K562 (cell line): ENCODE results near the gene PLD5. TPM values are rescaled to one million over a fixed set of nuclear protein-coding genes. Genes with fewer than 3 reads are reported as not detected.

Source experiments
- ATAC-seq: fragments of 200-7000 bp; cut with Tn5 transposase; 3 replicates; pipeline ENCODE4 v1.9.1; 2020; ENCODE audit warnings: moderate library complexity
- BruUV-seq: library from RNA; stranded (reverse); fragments of 400-500 nt; replicated peaks from 2 replicates; lab custom pipeline; 2021; lab: Mats Ljungman, UMichigan
- CTCF ChIA-PET: fragments of 300-600 bp; formaldehyde crosslinking; extraction: SDS; loops from one replicate; lab custom pipeline; 2021; ENCODE audit warnings: low intra/inter-chr PET ratio; lab: Yijun Ruan, JAX
- POLR2A ChIA-PET: fragments of 300-600, 350-650 bp; sonication (Branson Sonifier 250); formaldehyde crosslinking; extraction: SDS; loops from one replicate; lab custom pipeline; 2021; ENCODE audit warnings: antibody characterized with exemption, inconsistent platforms; lab: Yijun Ruan, JAX
- DNase-seq, 4 experiments: peaks; one replicate each; pipeline versions ENCODE4 v3.0.0 to v3.0.0-alpha.2; 2011 to 2018; ENCODE audit warnings: low spot score in 3 of 4, mixed read lengths in 3 of 4; ENCODE audit errors: extremely low read depth in 1 of 4
- FAIRE-seq: peaks from 2 replicates; lab custom pipeline; 2011; peaks lifted over from hg19 to GRCh38; lab: Jason Lieb, UNC
- H2AFZ ChIP-seq: 2 replicates; pipeline ENCODE4 v1.6.0; 2011; ENCODE audit warnings: low read depth, low read length, control low read depth, inconsistent platforms
- H3K27ac ChIP-seq: fragments of 200-600 bp; 3 replicates; pipeline ENCODE4 v1.8.0; 2011; ENCODE audit warnings: low read depth, mild to moderate bottlenecking, control low read depth, inconsistent platforms, low read length, moderate library complexity, mixed read lengths; ENCODE audit errors: extremely low read depth
- H3K27me3 ChIP-seq, 2 experiments: fragments of 300-600 bp in 1 of 2; 2 replicates in 1 of 2; 3 replicates in 1 of 2; pipeline versions ENCODE4 v1.6.0 to v1.8.0; 2011; ENCODE audit warnings: inconsistent platforms in 2 of 2, low read length in 2 of 2, mild to moderate bottlenecking in 1 of 2, mixed read lengths in 1 of 2, moderate library complexity in 1 of 2; ENCODE audit not compliant: control insufficient read depth in 2 of 2, insufficient read depth in 2 of 2
- H3K36me3 ChIP-seq: fragments of 300-600 bp; 3 replicates; pipeline ENCODE4 v1.8.0; 2011; ENCODE audit warnings: mild to moderate bottlenecking, low read length, inconsistent platforms; ENCODE audit not compliant: control insufficient read depth, insufficient read depth
- H3K4me1 ChIP-seq, 2 experiments: fragments of 200-600 bp in 1 of 2; replicated peaks in 1 of 2; 2 replicates in 1 of 2; 3 replicates in 1 of 2; pipeline versions ENCODE4 v1.5.1 to v1.8.0; 2011; ENCODE audit warnings: inconsistent platforms in 2 of 2, low read length in 2 of 2, mild to moderate bottlenecking in 1 of 2, mixed read lengths in 1 of 2, moderate library complexity in 1 of 2; ENCODE audit not compliant: control insufficient read depth in 2 of 2, insufficient read depth in 2 of 2
- H3K4me2 ChIP-seq: 2 replicates; pipeline ENCODE4 v1.6.1; 2011; ENCODE audit warnings: low read length, control low read depth, inconsistent platforms, mixed read lengths; ENCODE audit not compliant: insufficient read depth
- H3K4me3 ChIP-seq: fragments of 200-600 bp; sonication (generic), shearing (Covaris generic); 2 replicates; pipeline ENCODE4 v1.5.1; 2016; ENCODE audit warnings: control low read depth, inconsistent platforms
- H3K79me2 ChIP-seq: fragments of 200-600 bp; 3 replicates; pipeline ENCODE4 v1.8.0; 2011; ENCODE audit warnings: low read length, inconsistent platforms; ENCODE audit not compliant: control insufficient read depth, insufficient read depth
- H3K9ac ChIP-seq, 2 experiments: 2 replicates each; pipeline versions ENCODE4 v1.6.0 to v1.6.1; 2011; ENCODE audit warnings: low read depth in 2 of 2, low read length in 2 of 2, control low read depth in 1 of 2, inconsistent platforms in 1 of 2, mild to moderate bottlenecking in 1 of 2, mixed read lengths in 1 of 2; ENCODE audit not compliant: insufficient read depth in 1 of 2
- H3K9me1 ChIP-seq: one replicate; pipeline ENCODE4 v1.6.0; 2011; ENCODE audit warnings: inconsistent platforms, mild to moderate bottlenecking, low read length, moderate library complexity; ENCODE audit not compliant: control insufficient read depth, insufficient read depth
- H3K9me3 ChIP-seq: replicated peaks from 2 replicates; pipeline ENCODE4 v1.5.1; 2011; ENCODE audit warnings: low read depth, low read length, inconsistent platforms; ENCODE audit not compliant: control insufficient read depth, insufficient read depth
- H4K20me1 ChIP-seq: replicated peaks from 2 replicates; pipeline ENCODE4 v1.6.1; 2011; ENCODE audit warnings: low read length, inconsistent platforms, mixed read lengths; ENCODE audit not compliant: control insufficient read depth, insufficient read depth
- CBFA2T3 ChIP-seq: fragments of 450-650 bp; IDR thresholded peaks from 2 replicates; pipeline ENCODE4 v1.6.1; 2017
- CBX5 ChIP-seq: IDR thresholded peaks from 2 replicates; pipeline ENCODE4 v1.6.1; 2014; ENCODE audit warnings: low read depth, borderline replicate concordance
- DMBX1 ChIP-seq: fragments of 250-450 bp; sonication (Bioruptor Pico); IDR thresholded peaks from 2 replicates; pipeline ENCODE4 v1.8.0; 2022; ENCODE audit warnings: inconsistent platforms, mild to moderate bottlenecking, moderate library complexity, borderline replicate concordance
- HDAC2 ChIP-seq: fragments of 450-650 bp; IDR thresholded peaks from 2 replicates; pipeline ENCODE4 v1.6.1; 2016; ENCODE audit warnings: mild to moderate bottlenecking
- MIER1 ChIP-seq: fragments of 450-650 bp; IDR thresholded peaks from 2 replicates; pipeline ENCODE4 v1.6.1; 2016; ENCODE audit warnings: antibody characterized with exemption, mild to moderate bottlenecking, low read depth
- MXD1 ChIP-seq: fragments of 250-450 bp; sonication (Bioruptor Pico); IDR thresholded peaks from 2 replicates; pipeline ENCODE4 v1.8.0; 2021; ENCODE audit warnings: borderline replicate concordance, mild to moderate bottlenecking, moderate library complexity; ENCODE audit not compliant: poor library complexity, severe bottlenecking
- NR3C1 ChIP-seq: sonication (generic); formaldehyde crosslinking; IDR thresholded peaks from 2 replicates; pipeline ENCODE4 v1.8.1; 2022; ENCODE audit warnings: missing genetic modification reagents
- RERE ChIP-seq: sonication (generic); formaldehyde crosslinking; IDR thresholded peaks from 2 replicates; pipeline ENCODE4 v1.8.0; 2023; ENCODE audit warnings: missing genetic modification reagents, mild to moderate bottlenecking, borderline replicate concordance
- ZBTB1 ChIP-seq: sonication (generic); formaldehyde crosslinking; IDR thresholded peaks from 2 replicates; pipeline ENCODE4 v1.8.1; 2023; ENCODE audit warnings: missing genetic modification reagents, low read depth, mild to moderate bottlenecking, borderline replicate concordance
- ZC3H4 ChIP-seq: sonication (generic); formaldehyde crosslinking; IDR thresholded peaks from 2 replicates; pipeline ENCODE4 v1.9.0; 2021; ENCODE audit warnings: missing genetic modification reagents, borderline replicate concordance
- ZNF140 ChIP-seq: fragments of 250-450 bp; sonication (Bioruptor Pico); IDR thresholded peaks from 2 replicates; pipeline ENCODE4 v1.8.0; 2021; ENCODE audit warnings: moderate library complexity, mild to moderate bottlenecking, inconsistent platforms
- ZNF354B ChIP-seq: fragments of 250-450 bp; sonication (Bioruptor Pico); IDR thresholded peaks from 2 replicates; pipeline ENCODE4 v1.4.0; 2020
- WGBS: fragments of 100-300 bp; shearing (Covaris generic); methylation state at CpG from one replicate; pipeline ENCODE4 v1.1.6; 2016; ENCODE audit warnings: low coverage, mixed read lengths; ENCODE audit not compliant: insufficient coverage; ENCODE audit errors: missing lambda C conversion rate; 5-methylcytosine and 5-hydroxymethylcytosine counted together
- in situ Hi-C: fragments of 300-500 bp; cut with MboI; formaldehyde crosslinking; loops from 4 replicates; pipeline ENCODE4 v1.15.0; 2018; ENCODE audit warnings: inconsistent platforms, mixed read lengths
- intact Hi-C: fragments of 100-400 bp; cut with micrococcal nuclease; formaldehyde crosslinking; loops from 2 replicates; pipeline ENCODE4 v1.14.2; 2022
- polyA plus RNA-seq, 8 experiments: library from polyadenylated mRNA; depleted of rRNA in 4 of 8; stranded (reverse) in 5 of 8; unstranded in 3 of 8; fragments of >200 nt; fragmentation: Nextera tagmentation in 2 of 8; fragmentation: Illumina TruSeq in 1 of 8; extraction: Ambion mirVana in 2 of 8; extraction: Trizol in 1 of 8; gene quantifications; 2 replicates each; pipeline versions ENCODE4 v1.2.1 to v1.2.3, GENCODE V29; 2011 to 2014; ENCODE audit warnings: inconsistent platforms in 1 of 8, missing spikeins in 1 of 8
- total RNA-seq, 7 experiments: library from RNA; depleted of rRNA in 6 of 7; stranded (reverse); fragments of >200 nt in 6 of 7; fragmentation: Illumina TruSeq in 2 of 7; extraction: Trizol in 2 of 7; gene quantifications; 2 replicates each; pipeline versions ENCODE4 v1.2.1 to v1.2.3, GENCODE V29; 2011 to 2021; ENCODE audit warnings: low replicate concordance in 1 of 7

The PLD5 gene
- total and polyA plus RNA-seq, 9 of the 15 experiments (the other 6 are each of a cell fraction or from before 2014, with no cell fraction given), result not detected

GRCh38 chr1:242205622-242206489 is 318.6 kb downstream of the PLD5 start:
- ChIA-PET POLR2A (interaction anchor here (0.6 kb wide), 1 partner anchor 689 kb away, joined by 3 read pairs; no protein-coding TSS in a partner anchor), CTCF (no interaction called here)
- no peaks in the 10 kb centered on the region for H3K9me1 ChIP-seq
- no peaks in the 10 kb centered on the region for H3K79me2 ChIP-seq
- no peak overlapping the region for H3K27ac ChIP-seq
- no peak overlapping the region for H3K9ac ChIP-seq
- FAIRE-seq (no peak), ATAC-seq (no peak), DNase-seq (no peak)
- H2AFZ ChIP-seq, result no peak overlapping the region
- intact Hi-C loops (no loop called here), in situ Hi-C loops (no loop called here)
- no peaks in the 10 kb centered on the region for H4K20me1 ChIP-seq
- H3K36me3 ChIP-seq, result no peaks in the 10 kb centered on the region
- no peaks in the 10 kb centered on the region for H3K4me1 ChIP-seq
- under 1% methylated on average over 7 of the region's 7 CpGs for WGBS
- TF ChIP-seq ZNF140 (CRISPR knock-in tag) (no peak), MIER1 (no peak), ZNF354B (CRISPR knock-in tag) (no peak), HDAC2 (no peak), DMBX1 (CRISPR knock-in tag) (no peak), ZC3H4 (no peak), MXD1 (CRISPR knock-in tag) (no peak), NR3C1 (CRISPR knock-in tag) (no peak), CBX5 (no peak), ZBTB1 (CRISPR knock-in tag) (no peak), RERE (CRISPR knock-in tag) (no peak), CBFA2T3 (no peak)
- no peak overlapping the region for H3K4me3 ChIP-seq
- BruUV-seq, result no TSS peak
- H3K9me3 ChIP-seq, result no peaks in the 10 kb centered on the region
- no peaks in the 10 kb centered on the region for H3K27me3 ChIP-seq
- no peak overlapping the region for H3K4me2 ChIP-seq
